ENCODE measurements around the gene SPTBN5.

Gene SPTBN5

DNA sequence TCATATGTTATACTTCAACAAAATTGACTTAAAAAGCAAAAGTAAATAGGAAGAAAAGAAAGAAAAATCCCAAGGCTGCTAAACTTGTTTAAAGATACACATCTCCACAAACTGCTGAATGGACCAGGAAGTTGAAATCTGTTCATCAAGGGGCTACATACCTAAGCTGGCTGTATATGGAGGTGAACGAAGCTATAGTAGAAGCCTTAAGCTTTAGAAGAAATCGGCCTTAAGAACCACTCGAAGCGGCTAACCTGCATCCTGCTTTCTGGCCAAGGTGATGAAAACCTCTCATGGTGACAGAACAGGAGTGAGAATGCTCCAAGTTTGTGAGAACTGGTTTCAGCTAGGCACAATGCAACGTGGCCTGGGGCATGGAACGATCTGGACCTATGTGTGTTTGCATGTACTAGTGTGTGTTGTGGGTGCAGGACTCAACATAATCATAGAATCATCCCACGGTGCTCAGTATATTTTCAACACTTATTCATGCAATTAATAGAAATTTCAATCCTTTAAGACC is 31.3 kb upstream of the SPTBN5 start:
- DNase-seq: no peak

- DNase-seq: no peak
Measured at GRCh38 chr15:41923401-41923997, 29.6 kb upstream of the SPTBN5 start.

GRCh38 chr15:41922353-41922752 is 28.5 kb upstream of the SPTBN5 start:
- DNase-seq: no peak

GRCh38 chr15:41921639-41922038 is 27.8 kb upstream of the SPTBN5 start:
- DNase-seq: no peak

GRCh38 chr15:41921167-41921566 is 27.3 kb upstream of the SPTBN5 start:
- no peak for DNase-seq

DNA sequence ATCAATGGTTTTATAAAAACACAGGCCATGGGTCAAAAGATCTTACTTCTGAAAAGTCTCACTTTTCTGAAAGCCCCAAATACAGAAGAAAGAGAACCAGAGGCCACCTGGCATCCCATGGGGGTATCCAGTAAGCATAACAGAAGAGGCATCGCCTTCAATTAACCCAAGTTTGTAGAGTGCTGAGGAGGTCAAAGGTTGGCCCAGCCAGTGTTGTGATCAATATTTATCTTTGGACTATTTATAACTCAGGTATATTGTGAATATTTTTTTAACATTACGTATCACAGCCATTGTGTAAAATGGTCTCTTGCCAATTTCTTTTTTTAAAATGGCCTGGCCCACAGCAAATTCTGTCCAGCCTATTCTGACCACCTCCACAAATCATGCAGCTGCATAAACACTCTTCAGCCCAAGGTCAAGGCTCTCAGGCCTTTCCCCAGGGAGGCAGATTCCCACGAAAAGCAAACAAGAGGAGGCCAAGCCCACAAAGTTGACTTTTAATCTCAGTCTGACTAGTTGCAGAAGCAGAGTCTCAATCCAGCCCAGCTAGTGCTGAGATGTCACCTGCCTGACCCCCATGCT is 26.2 kb upstream of the SPTBN5 start:
- DNase-seq: no peak

DNA sequence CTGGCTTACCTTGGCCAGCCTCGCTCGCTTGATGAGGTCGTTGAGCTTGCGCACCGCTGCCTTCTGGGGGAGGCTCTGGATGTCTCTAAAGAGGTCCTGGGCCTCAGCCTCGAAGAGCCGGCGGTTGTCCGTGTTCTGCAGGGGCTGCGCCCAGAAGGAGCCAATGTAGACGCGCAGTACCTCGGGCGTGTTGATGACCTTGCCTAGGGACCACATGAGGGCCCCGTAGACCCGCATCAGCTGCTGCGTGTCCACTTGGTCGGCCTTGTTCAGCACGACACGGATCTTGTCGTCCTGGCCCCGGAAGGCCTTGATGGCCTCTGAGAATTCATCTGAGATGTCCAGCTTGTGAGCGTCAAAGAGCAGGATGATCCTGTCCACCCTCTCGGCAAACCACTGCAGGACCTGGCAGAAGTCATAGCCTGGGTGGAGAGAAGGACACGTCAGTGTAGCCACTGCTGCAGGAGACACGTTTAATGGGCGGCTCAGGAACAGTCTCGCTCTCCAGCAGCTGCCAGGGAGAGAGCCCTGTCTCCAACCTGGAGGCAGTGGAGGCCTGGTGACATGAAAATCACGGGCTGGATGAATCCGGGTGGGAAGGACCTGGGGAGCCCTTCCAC is 25.5 kb upstream of the SPTBN5 start:
- DNase-seq: no peak

DNA sequence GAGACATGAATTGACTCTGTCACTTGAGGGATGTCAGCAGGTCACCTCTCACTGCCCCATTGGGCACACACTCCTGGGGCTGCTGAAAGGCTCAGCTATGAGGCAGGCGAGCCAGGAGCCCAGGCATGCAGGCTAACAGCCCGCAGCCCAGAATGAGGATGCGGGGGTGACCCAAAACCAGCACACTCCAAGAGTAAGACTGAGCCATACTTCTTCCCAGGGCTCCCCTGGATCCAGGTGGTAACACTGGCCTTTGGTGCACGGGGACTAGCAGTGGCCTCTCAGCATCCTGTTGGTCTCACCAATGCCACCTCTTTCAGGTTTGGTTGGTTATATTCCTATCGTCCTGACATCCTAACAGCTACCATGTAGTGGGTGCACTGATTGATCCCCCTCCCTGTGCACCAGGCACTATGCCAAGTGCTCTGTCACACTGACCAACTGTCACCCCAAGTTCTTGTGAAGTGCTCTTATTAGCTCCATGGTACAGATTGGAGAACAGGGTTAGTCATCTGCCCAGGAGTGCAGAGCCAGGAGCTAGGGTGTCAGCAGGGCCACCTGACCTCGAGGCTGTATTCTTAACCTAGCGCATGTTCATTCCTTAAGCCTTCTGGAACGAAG is 24.8 kb upstream of the SPTBN5 start:
- no peak for DNase-seq

DNA sequence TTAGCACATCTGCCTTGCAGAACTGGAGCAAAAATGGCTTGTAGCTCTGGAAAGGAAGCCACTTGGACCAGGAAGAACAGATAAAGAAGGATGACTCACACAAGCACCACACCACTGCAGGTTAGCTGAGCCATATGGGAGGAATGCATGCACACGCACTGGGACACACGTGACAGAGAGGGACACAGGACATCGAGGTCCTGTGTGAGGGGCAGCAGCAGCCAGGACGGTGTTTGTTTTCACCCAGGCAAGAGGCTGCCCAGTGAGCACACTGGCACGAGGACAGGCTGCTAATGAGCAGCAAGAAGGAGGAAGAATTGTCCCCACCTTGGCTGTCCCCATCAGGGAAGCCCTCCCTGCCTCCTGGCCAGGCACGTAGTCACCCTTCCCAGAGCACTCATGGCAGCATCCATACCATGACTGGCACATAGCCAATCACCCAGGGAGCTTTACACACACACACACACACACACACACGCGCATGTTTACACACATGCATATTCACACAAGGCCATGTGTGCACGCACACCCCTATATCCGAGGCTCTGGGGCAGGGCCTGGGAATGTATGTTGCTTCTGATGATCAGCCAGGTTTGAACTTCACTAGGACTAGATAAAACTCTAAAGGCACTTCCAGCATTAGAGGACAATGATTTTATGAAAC is 24.0 kb upstream of the SPTBN5 start:
- no peak for DNase-seq

- DNase-seq: no peak
Measured at GRCh38 chr15:41915255-41915994, 21.6 kb upstream of the SPTBN5 start.

GRCh38 chr15:41914411-41914810 is 20.6 kb upstream of the SPTBN5 start:
- DNase-seq: no peak

DNA sequence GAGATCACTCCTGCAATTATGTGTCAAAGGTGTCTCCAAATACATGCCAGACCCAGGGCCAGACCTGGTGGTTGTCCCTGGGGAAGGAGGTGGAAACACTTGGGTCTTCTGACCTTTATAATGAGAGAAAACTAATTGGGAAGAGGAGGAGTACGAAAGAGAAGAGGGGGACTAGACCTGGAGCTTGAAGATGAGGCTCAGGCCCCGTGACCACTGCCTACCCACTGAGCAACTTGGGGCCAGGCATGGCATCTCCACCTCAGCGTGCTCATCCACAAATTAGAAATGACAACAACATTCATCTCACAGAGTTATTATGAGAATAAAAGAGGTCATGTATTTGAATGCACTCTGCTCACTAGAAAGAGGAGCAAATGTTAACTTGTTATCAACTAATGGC is 19.4 kb upstream of the SPTBN5 start:
- DNase-seq: no peak

GRCh38 chr15:41911691-41912345 is 18.0 kb upstream of the SPTBN5 start:
- DNase-seq: no peak

DNA sequence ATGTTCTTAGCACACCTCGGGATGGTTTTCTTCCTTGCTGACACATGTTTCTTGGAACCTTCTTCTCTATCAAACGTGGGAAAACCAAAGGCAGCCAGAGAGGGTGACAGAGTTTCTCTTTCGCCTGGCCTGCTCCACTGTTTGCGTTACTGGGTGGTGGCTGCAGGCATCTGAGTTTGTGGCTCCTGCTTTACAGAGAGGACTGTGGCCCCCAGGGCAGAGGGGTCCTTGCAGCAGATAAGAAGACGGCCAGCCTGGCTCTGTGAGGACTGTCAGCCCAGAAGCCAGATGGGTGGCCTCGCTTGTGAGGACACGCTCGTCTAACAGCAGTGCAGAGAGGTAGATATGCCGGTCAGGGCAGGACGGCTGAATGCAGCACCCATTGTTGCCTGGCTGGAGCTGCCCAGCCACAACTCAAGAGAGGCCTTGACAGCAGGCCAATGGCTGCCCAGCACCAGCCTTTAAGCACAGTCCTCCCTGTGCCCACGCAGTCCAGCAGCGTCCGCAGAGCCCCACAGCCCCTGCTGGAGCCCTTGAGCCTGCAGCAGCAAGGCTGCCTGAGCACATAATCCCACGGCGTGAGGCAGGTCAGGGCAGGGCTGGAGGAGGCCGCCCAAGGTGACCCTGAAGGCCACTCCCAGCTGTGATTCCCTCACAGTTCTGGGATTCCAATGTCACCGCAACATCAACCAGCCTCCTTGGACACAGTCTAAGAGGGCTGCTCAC is 15.0 kb upstream of the SPTBN5 start:
- no peak for DNase-seq

- DNase-seq: no peak
Measured at GRCh38 chr15:41907141-41907540, 13.3 kb upstream of the SPTBN5 start.

GRCh38 chr15:41906608-41907007 is 12.8 kb upstream of the SPTBN5 start:
- DNase-seq: no peak

- DNase-seq: no peak
Measured at GRCh38 chr15:41905036-41905793, 11.4 kb upstream of the SPTBN5 start.

GRCh38 chr15:41904541-41905005 is 10.7 kb upstream of the SPTBN5 start:
- DNase-seq: peak; percentile 68

DNA sequence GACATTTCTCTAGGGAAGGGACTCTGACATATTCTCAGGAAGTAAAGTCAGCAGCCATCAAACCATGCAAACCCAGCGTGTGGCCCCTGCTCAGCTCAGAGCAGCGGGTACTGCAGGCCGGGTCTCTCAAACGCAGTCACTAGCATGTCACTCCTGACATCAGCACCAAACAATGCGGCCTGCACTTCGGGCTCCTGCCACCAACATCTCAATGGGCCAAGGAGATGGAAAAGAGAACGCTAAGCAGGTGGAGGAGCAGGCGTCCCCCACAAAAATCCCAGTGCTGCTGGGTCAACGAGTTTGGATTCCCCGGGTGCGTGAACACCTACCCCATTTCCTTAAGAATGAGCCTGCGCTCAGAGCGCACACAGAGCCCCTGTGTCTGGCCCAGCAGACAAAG is 9.9 kb upstream of the SPTBN5 start:
- DNase-seq: no peak

DNA sequence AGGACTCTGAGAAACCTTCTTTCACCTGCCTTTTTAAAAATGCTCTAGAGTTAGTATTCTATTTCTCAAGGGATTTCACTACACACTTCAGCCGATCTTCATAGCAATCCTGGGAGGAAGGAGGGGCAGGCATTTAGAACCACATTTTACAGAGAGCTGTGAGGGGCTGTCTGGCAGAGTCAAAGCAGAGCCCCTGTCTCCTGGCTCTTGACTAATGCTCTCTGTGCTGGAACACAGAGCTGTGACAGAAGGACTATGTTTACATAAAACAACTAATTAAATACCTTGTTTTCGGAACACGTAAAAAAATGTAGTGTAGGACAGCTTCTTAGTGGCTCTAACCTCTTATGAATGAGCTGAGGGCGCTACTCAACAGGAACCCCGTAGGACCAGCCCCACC is 7.6 kb upstream of the SPTBN5 start:
- DNase-seq: no peak
